HepG2 (cell line): ENCODE results near the gene ABCD1. TPM values are rescaled to one million over a fixed set of nuclear protein-coding genes. Genes with fewer than 3 reads are reported as not detected.

Experiments
- ARHGAP35 ChIP-seq: sonication (generic); formaldehyde crosslinking; IDR thresholded peaks from 2 replicates; pipeline ENCODE4 v1.9.0; 2022; ENCODE audit warnings: mild to moderate bottlenecking, inconsistent platforms, moderate library complexity, missing genetic modification reagents, borderline replicate concordance
- ATRX ChIP-seq: sonication (generic); formaldehyde crosslinking; IDR thresholded peaks from 2 replicates; pipeline ENCODE4 v1.4.0; 2020; ENCODE audit warnings: missing genetic modification reagents, borderline replicate concordance
- CENPBD1 ChIP-seq: sonication (generic); formaldehyde crosslinking; IDR thresholded peaks from 2 replicates; pipeline ENCODE4 v1.8.0; 2022; ENCODE audit warnings: missing genetic modification reagents, low read depth, mild to moderate bottlenecking, borderline replicate concordance
- GATAD2A ChIP-seq: IDR thresholded peaks from 2 replicates; pipeline ENCODE4 v1.6.1; 2016
- GMEB2 ChIP-seq: IDR thresholded peaks from 2 replicates; pipeline ENCODE4 v1.6.1; 2016; ENCODE audit warnings: missing biosample characterization, missing genetic modification reagents, low read depth
- NR1H2 ChIP-seq: sonication (generic); formaldehyde crosslinking; IDR thresholded peaks from 2 replicates; pipeline ENCODE4 v1.8.1; 2022; ENCODE audit warnings: low read depth, missing genetic modification reagents, borderline replicate concordance
- NR2C2 ChIP-seq: sonication (generic); formaldehyde crosslinking; IDR thresholded peaks from 2 replicates; pipeline ENCODE4 v1.4.0; 2020; ENCODE audit warnings: missing genetic modification reagents, mild to moderate bottlenecking, moderate library complexity, borderline replicate concordance
- REL ChIP-seq: sonication (generic); formaldehyde crosslinking; conservative IDR thresholded peaks from 2 replicates; pipeline ENCODE4 v1.8.0; 2022; ENCODE audit warnings: mild to moderate bottlenecking, missing genetic modification reagents, moderate library complexity
- TBL1XR1 ChIP-seq: fragments of 150-350 bp; IDR thresholded peaks from 2 replicates; pipeline ENCODE4 v1.6.1; 2014; ENCODE audit warnings: borderline replicate concordance, low read length; ENCODE audit not compliant: partially characterized antibody
- THAP9 ChIP-seq: sonication (generic); formaldehyde crosslinking; IDR thresholded peaks from 2 replicates; pipeline ENCODE4; 2020; ENCODE audit warnings: missing genetic modification reagents, mild to moderate bottlenecking, borderline replicate concordance
- UBTF ChIP-seq: sonication (generic); formaldehyde crosslinking; IDR thresholded peaks from 2 replicates; pipeline ENCODE4 v1.4.0; 2020; ENCODE audit warnings: mild to moderate bottlenecking, missing genetic modification reagents
- ZBTB21 ChIP-seq: sonication (generic); formaldehyde crosslinking; IDR thresholded peaks from 2 replicates; pipeline ENCODE4 v1.4.0; 2020; ENCODE audit warnings: missing genetic modification reagents
- ZNF101 ChIP-seq: sonication (generic); formaldehyde crosslinking; IDR thresholded peaks from 2 replicates; pipeline ENCODE4 v1.4.0; 2020; ENCODE audit warnings: mild to moderate bottlenecking, low read depth, missing genetic modification reagents, borderline replicate concordance
- ZNF225 ChIP-seq: sonication (generic); formaldehyde crosslinking; IDR thresholded peaks from 2 replicates; pipeline ENCODE4 v1.4.0; 2020; ENCODE audit warnings: mild to moderate bottlenecking, missing genetic modification reagents
- ZNF253 ChIP-seq: sonication (generic); formaldehyde crosslinking; IDR thresholded peaks from 2 replicates; pipeline ENCODE4 v1.8.0; 2022; ENCODE audit warnings: mild to moderate bottlenecking, missing genetic modification reagents, borderline replicate concordance
- ZNF382 ChIP-seq: sonication (generic); formaldehyde crosslinking; IDR thresholded peaks from 2 replicates; pipeline ENCODE4 v1.5.0; 2020; ENCODE audit warnings: missing genetic modification reagents, mild to moderate bottlenecking, borderline replicate concordance
- ZNF883 ChIP-seq: sonication (generic); formaldehyde crosslinking; IDR thresholded peaks from 2 replicates; pipeline ENCODE4 v1.5.1; 2020; ENCODE audit warnings: mild to moderate bottlenecking, missing genetic modification reagents; ENCODE audit errors: not compliant biosample characterization
- ZSCAN5A ChIP-seq: sonication (generic); formaldehyde crosslinking; IDR thresholded peaks from 2 replicates; pipeline ENCODE4 v1.8.0; 2022; ENCODE audit warnings: mild to moderate bottlenecking, missing genetic modification reagents, borderline replicate concordance
- polyA plus RNA-seq, 8 experiments: library from polyadenylated mRNA; depleted of rRNA in 3 of 8; stranded (reverse) in 7 of 8; unstranded in 1 of 8; fragments of >200 nt; fragmentation: Illumina TruSeq in 4 of 8; extraction: Trizol in 4 of 8; gene quantifications; 2 replicates each; pipeline versions ENCODE4 v1.2.1 to v1.2.3, GENCODE V29; 2011 to 2016; ENCODE audit warnings: low read depth in 4 of 8, missing spikeins in 1 of 8, mixed read lengths in 1 of 8; ENCODE audit not compliant: insufficient read depth in 1 of 8
- total RNA-seq, 5 experiments: library from RNA; depleted of rRNA; stranded (reverse); fragments of >200 nt; fragmentation: Illumina TruSeq; extraction: Trizol; gene quantifications; 2 replicates each; pipeline ENCODE4 v1.2.3, GENCODE V29; 2016; ENCODE audit warnings: low read depth in 1 of 5

Gene ABCD1
- total and polyA plus RNA-seq, 2 of the 13 experiments (the other 11 are each of a cell fraction or from before 2014, with no cell fraction given): 11.4 to 15.9 TPM

- TF ChIP-seq ZSCAN5A (CRISPR knock-in tag) (no peak), ZNF382 (CRISPR knock-in tag) (no peak), REL (no peak), CENPBD1 (CRISPR knock-in tag) (no peak), ZNF101 (CRISPR knock-in tag) (no peak), TBL1XR1 (peak; percentile 20), GMEB2 (CRISPR knock-in tag) (no peak), NR2C2 (CRISPR knock-in tag) (no peak), NR1H2 (CRISPR knock-in tag) (no peak), ZNF883 (CRISPR knock-in tag) (no peak), UBTF (CRISPR knock-in tag) (no peak), ZBTB21 (CRISPR knock-in tag) (no peak), ATRX (CRISPR knock-in tag) (no peak), ZNF225 (no peak), ARHGAP35 (CRISPR knock-in tag) (no peak), THAP9 (CRISPR knock-in tag) (no peak), ZNF253 (no peak), GATAD2A (CRISPR knock-in tag) (no peak)
Measured at GRCh38 chrX:153724252-153725038, at the start of gene ABCD1, which contains the start of gene BCAP31 (continued).
